T-helper 2 cell (primary cell): ENCODE measurements around the gene LYZL1.
"Not testable (repeated sequence)": the region's sequence is repeated elsewhere in the genome, so short reads cannot be mapped to it uniquely, and the experiment has no call there.

Experiments
- DNase-seq, 5 experiments: peaks; one replicate each; pipeline versions ENCODE4 v3.0.0 to v3.0.0-alpha.2; 2012 to 2022

The LYZL1 gene

DNA sequence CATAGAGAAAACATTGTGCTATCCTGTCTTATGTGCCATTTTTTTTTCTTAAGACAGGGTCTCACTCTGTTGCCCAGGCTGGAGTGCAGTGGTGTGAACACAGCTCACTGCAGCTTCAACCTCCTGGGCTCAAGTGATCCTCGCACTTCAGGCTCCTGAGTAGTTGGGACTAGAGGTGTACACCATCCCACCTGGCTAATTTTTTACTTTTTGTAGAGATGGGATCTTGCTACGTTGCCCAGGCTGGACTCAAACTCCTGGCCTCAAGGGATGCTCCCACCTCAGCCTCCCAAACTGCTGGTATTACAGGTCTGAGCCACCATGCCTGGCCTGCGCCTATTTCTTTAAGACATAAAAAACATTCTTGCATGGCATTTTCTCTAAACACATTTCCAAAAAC, 20.6 kb downstream of the LYZL1 start:
- no peak for DNase-seq

DNA sequence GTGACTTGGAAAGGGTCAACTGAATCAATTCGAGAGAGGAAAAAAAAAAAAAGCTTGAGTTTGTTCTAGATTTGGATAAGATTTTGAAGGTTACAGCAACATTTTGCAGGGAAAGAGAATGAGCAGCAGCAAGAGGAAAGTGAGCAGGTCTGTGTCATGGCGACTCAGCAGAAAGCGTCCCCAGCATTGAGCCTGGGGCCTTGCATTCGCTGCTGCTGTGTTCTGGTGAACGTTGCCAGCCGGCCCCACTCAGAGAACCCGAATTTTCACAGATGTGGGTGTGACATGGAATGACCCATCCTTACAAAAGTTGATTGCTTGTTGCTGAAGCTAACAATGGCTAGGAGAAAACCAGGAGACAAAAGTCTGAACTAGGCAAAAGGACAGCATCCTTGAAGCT, 21.6 kb downstream of the LYZL1 start:
- not testable (repeated sequence) for DNase-seq

DNA sequence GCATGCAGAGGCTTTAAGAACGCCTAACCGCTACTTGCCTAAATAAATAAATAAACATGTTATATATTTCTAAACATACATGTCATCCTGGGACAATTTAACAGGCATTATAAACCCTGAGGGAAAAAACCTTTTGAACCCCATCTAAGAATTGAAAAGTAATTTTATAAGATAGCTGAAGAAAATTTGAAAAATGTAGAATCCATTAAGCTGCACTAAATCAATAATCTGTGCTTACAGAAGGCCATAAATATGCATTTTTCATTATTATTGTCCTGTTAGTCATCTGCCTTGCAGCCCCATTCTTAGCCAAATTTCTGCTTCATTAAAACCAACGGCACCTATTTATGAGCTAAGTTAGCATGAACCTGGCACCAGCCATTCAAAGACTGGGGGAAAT, 24.2 kb downstream of the LYZL1 start:
- DNase-seq, result no peak

DNA sequence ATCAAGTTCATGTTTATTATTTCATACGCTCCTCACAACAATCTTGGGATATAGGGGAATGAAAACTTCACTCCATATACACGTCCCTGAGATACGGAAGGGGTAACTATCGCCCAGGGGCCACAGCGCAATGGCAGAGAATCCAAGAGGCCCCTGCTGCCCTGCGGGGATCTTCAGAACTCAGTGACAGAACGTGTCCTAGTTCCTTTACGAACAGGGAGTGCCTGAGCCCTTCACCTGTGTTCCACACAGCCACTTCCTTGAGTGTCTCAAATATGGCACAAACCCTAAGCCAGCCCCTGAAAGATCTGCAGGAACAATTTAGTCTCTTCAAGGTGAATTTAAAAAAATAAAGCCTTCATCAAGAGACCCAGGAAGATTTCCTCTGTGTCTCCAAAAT, 25.9 kb downstream of the LYZL1 start:
- no peak for DNase-seq

DNA sequence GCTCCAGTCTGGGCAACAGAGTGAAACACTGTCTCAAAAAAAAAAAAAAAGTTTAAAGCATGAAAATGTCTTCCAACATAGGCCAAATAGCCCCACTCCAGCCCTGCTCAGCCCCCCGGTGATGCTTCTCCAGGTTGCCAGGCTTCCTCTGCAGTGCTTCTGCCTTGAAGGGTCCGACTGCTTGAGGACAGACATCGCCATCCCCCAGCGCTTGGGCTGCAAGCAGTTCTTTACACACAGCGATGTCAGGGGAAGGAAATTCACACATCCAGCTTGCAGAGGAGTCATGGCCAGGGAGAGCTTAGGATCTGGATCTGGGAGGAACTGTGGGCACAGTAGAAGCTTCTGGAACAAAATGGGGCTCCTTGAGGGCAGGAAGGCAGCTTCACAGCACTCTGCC, 26.9 kb downstream of the LYZL1 start:
- DNase-seq, result no peak

DNA sequence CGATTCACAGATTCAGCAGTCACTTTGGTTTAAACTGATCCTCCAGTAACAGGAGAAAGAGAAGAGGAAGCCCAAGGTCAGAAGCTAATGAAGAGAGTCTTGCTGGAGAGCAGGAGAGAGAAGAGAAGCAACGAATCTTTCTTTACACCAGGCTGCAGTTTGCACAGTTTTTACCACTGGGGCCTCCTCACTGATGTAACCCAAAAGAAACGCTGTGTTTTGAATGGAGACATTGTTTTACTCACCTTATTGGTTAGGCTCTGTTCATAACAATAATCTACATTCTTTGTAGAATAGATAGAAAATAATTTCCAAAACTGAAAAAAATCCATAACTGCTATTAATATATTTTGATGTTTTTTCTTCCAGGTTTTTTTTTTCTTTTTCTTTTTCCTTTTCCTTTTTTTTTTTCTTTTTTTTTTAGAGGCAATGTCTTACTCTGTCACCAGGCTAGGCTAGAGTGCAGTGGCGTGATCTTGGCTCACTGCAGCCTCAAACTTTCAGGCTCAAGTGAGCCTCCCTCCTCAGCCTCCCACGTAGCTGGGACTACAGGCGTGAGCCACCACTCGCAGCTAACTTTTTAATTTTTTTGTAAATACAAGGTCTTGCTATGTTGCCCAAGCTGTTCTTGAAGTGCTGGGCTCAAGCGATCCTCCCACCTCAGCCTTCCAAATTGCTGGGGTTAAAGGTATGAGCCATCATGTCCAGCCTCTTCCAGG, 27.6 kb downstream of the LYZL1 start:
- DNase-seq, result no peak

DNA sequence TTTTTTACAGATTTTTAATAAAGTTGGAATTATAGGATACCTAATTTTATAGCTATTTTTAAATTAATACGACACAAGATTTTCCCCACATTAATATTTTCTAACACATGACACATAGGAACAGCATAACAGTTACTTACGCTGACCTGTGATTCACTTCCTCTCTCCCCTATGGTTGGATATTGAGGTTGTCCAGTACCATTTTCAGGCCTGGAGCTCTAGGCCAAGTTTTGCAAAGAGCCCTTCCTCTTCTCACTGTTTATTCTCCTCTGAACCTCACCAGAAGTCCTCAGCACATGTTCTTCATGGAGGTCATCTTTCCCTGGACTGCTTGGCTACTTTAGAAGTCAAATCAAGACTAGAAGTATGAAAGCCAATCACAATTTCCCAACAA, 28.2 kb downstream of the LYZL1 start:
- no peak for DNase-seq

DNA sequence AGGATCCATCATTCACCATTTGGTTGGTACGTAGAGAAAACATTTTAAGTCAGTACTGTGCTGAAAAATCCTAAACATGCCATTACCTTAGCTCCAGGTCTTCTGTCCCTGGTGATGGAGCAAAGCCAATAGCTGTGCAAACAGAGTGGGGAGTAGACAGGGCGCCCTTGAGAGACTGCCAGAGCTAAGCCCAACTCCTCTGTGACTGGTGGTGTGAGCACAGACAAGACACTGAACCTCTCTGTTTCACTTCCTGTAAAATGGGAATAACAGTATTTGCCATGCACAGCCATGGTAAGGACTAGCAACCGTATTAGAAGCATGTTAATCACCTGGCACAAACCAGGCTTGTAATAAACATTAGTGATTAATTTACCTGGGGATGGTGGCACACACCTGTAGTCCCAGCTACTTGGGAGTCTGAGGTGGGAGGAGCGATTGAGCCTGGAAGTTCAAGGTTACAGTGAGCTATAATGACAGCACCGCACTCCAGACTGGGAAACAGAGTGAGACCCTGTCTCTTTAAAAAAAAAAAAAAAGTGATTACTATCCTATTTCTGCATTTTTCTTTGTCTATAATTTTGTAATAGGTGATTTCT, 28.7 kb downstream of the LYZL1 start:
- DNase-seq, result no peak

DNA sequence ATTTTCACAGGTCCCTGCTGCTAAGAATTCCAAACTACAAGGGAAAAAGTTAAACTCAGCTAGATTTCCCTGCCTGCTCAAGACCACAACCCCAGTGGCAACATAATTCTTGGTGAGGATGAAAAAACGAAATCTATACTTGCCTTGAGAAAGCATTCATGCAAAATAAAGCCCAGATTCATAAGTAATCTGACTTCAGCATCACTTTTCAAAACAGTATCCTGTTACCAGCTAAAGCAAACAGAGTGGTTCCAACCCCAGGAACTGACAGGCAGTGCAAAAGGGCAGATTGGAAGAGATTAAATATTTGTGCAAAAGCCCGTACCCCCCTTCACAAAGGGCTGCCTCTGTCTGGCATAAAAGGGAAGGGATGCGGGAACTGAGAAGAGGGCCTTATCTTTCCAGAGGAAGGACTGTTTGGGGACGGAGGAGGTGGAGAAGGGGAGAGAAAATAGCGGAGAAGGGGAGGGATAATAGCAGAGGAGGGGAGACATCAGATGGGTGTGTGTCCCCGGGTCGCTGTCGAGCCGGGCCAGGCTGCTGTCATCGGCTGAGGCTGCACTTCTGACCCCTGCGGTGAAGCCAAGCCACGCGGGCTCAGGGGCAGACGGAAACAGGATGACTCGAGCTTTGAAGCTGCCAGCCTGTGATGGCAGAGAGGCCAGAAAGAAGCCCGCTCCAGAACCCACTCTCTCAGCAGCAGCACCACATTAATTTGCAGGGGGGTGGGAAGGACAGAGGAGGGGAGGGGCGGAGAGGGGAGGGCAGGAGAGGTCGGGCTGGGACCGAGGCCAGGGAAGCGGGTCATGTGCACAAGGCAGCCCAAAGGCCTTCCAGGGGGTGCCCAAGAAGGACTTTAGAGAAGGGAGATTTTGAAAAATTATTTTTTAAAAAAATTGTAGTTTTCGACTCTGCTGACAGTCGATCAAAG, 29.5 kb downstream of the LYZL1 start:
- DNase-seq, result peak in 1 of 5 experiments; percentile 4

DNA sequence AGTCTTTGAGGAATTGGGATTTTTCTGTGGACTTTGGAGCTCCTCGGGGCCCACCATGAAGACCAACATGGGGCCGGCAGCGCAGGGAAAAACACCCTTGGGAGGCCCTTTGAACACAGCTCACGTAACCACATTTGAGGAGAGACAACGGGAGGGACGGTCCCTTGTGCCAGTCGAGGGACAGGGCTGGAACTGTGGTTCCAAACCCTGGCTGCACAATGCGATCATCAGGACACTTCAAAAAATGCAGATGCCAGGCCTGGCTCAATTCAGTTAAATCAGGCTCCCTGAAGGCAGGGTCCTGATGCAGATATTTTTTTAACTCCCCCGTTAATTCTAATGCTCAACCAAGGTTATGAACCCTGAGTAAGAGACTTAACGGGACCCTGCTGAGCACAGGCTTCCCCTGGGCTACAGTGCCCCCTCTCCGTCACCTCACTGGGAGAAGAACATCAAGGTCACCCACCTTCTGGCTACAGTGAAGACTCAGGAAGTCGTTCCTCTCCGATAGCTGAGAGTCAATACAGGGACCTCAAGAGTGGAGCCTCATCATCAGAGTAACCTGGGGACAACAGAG, 30.4 kb downstream of the LYZL1 start:
- no peak for DNase-seq

DNA sequence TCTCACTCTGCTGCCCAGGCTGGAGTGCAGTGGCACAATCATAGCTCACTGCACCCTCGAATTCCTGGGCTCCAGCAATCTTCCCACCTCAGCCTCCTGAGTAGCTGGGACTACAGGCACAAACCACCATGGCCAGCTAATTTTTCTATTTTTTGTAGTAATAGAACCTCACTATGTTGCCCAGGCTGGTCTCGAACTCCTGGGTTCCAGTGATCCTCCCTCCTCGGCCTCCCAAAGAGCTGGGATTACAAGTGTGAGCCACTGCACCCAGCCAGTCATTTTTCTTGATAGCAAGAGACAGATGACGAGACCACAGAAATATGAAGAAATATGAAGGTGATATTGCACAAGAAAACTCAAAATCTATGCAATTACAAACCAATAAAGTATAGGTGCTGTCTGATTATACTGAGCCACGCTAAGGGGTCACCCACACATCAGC, 31.8 kb downstream of the LYZL1 start:
- not testable (repeated sequence) for DNase-seq

DNA sequence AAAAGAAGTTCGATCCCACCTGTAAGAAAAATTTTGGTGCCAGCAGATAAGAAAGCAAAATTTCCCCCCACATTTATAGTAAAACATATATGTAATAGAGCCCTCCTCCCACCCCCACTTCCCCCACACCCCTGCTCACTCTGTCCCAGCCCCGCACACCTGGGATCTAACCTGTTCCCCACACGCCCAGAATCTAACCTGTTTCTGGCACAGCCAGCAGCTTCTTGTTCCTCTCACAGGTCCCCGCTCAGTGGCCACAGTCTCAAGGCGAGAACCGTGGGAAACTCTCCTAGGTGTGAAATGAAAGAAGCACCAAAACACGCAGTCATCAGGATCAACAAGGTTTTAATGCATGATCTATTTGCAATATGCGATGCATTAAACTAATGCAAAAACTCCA, 32.8 kb downstream of the LYZL1 start:
- DNase-seq, result no peak

DNA sequence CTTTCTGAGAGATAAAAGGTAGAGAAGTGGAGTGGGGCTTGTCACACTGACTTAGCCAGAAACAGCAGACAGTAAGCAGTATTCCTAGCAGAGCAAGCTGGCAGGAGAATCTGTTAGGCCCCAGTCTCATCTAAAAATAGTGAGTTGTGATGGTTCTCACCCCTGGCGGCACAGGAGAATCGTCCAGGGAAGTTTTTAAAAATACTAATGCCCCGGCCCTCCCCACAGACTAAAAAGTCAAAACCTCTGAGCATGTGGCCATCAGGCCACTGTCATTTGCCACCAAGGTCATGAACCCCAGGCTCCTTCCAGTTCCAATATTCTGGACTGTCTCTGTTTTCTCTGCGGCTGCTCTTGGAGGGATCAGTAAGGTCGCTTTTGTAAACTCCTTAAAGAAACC, 34.0 kb downstream of the LYZL1 start:
- no peak for DNase-seq

DNA sequence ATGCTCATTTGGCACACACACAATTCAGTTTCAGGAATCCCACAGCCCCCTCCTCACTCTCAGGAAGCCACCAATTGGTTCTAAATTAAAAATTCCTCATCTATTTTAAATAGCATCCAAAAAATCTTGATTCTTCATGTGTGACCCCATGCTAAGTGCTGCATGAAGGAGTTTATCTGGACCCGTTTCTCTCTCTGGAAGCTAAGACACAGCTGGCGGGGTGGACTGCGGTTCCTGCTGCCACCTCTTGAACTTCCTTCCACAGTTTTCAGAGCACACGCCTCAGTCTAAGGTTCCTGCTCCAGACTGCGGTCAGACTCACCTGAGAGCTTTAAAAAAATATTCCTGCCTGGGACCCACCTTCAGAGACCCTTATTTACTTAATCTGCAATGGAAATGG, 34.5 kb downstream of the LYZL1 start:
- DNase-seq, result no peak

DNA sequence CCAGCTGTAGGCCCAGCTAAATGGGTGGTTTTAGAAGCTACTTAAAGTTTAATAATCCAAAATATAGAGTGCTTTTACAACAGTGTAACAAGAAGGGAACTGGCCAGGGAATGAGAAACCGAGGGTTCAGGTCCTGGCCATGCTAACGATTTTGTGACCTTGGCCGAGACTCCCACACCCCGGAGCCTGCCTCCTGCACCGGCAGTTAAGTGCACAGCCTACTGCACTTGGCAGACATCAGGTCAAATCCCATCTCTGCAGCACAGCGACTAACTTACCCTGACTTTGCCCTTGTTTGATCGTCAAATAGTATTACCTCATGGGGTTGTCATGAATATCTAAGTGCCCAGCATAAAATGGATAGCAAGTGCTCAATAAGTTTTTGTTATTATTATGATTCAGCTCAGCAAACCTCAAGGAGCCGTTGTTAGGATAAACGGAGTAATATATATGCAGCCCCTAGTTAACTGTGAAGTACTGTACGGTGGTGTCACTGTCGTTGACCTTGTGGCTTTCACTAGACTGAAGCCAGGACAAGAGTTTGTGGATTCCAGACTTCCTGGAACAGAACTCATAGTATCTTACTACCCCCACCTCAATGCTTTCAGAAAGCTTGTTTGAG, 35.5 kb downstream of the LYZL1 start:
- no peak for DNase-seq

DNA sequence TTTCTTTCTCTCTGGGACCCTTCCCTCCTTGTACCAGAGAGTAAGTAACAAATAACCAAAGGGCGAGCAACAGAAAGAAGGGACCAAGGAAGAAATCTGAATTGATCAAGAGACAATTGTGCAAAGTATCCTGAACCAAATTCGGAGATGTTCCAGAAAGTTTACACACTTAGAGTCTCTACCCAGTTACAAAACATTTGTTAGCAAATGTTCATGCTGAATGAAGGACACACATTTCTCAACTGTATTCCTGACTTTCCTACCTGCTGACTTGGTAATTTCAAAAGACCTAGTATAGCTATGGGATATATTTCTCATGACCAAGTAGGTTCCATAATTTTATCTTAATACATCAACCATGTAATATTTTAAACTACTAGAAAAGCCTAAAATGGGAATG, 37.4 kb downstream of the LYZL1 start:
- no peak for DNase-seq

DNA sequence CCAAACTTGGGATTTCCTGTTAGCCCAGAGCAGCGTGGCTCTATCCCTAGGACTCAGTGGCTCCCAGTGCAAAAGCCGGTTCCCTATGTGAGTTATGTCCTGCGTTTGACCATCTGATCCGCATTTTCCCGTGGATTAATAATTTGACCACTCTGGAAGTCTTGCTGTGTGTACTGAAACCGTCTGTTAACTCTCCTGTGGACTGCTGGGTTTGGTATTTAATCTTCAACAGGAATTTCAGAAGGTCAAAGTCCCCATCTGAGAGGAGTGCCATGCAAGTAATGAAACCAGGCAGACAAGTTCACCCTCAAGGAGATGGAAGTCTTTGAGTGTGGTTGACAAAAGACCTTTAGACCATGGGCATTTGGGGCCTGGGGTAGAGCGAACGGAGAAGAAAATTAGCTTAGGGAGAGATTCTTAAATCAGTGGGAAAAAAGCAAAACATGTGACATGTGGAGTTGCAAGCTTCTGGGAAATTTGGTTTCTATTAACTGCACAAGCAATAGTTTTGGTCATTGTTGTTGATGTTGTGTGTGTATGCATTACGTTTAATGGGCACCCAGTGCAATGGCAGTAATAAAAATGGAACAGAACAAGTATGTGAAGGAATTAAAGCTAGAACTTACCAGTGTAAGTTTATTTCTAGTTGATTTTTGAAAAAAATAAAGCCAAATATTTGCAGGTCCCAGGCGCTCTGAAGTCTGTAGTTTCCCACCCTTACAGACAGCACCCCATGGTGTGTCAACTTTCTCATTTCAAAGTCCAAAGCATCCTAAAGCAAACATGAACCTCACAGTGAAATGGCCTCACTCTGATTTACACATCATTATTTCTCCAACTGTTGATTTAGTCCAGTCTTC, 38.2 kb downstream of the LYZL1 start:
- no peak for DNase-seq

DNA sequence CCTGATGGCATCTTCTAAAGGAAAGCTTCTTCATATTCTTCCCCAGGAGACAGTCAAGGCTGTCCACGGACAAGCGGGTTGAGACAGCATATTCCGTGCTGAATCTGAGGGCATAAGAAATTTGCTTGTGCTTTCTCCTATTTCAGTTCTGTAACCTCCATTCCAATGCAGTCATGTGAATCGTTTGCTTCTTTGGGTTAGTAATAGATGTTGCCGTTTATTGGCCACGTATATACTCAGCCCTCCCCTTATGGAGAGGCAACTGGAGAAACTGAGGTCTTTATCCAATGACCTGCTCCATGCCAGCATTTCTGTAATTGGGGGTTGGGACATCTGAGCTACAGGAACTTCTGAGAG, 38.9 kb downstream of the LYZL1 start:
- no peak for DNase-seq

DNA sequence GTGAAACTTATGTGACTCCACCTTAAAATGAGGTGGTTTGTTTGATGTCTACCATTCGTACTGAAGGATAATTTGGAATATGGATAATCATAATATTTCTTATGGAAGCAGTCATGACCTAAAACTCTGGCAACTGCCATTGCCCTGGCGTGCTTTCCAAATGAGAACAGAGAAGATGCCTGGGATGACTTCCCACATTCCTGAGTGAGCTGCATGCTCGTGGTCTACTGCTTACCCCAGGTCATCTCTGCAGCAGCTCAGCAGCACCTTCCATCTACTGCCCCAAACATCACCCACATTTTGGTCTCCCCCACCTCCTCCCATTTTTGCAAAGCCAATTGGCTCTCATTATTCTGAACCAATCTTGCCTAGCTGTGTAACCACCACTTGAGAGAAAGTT, 40.1 kb downstream of the LYZL1 start:
- DNase-seq, result no peak

DNA sequence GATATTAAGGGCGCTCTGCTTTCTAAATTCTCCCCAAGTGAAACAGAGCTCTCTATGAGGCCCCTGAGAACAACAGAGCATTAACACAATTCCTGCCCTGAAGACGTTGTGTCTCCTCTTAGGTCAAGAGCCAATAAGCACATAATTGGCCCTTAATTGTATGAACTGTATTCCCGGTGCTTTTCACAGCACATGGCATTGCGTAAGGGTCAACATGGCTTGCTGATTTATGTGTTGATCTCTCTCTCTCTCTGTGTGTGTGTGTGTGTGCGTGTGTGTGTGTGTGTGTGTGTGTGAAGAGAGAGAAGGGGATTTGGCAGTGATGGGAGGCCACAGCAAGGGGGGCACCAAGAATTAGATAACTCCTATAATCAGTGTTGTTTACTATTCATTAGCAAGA, 40.5 kb downstream of the LYZL1 start:
- no peak for DNase-seq

DNA sequence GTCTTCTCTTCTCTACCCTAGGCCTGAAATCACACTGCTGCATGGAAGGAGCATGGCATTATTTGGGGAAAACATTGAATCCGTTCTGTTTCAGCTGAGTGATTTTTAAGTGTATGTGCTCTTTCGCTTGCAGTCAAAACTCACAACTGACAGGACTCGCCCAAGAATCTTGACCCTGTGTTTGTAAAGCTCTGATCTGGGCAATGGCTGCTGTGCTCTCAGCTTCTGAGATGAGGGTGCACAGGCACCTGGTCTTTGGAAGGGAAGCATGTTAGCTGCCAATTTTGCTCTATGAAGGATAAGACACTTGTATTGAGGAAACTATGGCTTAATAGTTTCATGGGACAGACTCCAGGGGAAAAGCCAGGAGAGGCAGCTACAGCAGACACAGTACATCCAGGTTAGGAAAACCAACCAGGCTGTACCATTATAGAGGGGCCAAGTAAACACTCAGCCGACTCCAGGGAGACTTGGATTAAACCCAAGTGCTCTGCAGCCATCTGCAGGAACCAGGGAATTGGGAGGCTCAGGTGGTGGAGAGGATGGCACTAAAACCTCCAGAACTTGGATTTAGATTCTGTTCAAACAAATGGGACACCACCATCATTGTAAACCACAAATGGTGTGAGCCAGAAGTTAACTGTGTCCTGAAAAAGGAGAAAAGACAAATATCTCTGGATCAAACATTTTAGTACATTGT, 43.3 kb downstream of the LYZL1 start:
- DNase-seq, result no peak
